ENCODE data around the gene SLC18A3.

Gene SLC18A3

DNA sequence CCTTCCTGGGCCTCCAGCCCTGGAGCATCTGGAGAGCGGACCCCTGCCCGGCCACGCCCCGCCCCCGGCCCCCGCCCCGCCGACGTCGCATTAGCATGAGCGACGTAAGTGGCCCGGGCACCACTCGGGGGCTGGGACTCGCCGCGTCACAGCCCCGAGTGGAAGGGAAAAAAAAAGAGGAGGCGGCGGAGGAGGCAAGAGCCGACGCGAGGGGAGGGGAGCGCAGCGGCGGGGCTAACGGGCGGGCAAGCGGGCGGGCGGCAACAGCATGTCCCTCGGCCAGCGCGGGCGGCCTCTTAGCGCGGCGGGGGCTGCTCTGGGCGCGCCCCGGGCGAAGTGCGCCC is at the start of gene SLC18A3:
TSS of gene SLC18A3 (plus strand) at position 197 of the 344 bp plus-strand sequence. CDS start 431 bp downstream, outside the sequence.
- no peak for DNase-seq (ENCODE audit: low read depth in 2 of 2)

DNA sequence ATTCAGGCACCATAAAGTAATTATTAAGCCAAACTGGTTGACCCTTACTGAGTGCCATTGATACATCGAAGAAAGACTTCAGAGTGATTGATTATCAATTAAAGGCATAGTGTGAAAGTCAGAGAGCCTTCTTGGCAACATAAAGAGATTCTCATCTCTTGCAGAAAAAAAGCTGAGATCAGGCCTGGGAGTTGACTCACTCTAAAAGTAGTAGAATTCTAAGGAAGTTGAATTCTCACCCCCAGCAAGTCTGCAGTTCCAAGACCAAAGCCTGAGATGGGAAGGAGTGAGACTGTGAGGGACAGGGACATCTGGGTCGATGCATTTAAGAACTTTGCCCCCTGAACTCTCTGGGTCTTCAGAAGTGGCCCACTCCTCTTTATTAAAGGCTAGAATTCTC is 49.6 kb upstream of the SLC18A3 start:
- DNase-seq (ENCODE audit: low read depth in 2 of 2) = no peak

DNA sequence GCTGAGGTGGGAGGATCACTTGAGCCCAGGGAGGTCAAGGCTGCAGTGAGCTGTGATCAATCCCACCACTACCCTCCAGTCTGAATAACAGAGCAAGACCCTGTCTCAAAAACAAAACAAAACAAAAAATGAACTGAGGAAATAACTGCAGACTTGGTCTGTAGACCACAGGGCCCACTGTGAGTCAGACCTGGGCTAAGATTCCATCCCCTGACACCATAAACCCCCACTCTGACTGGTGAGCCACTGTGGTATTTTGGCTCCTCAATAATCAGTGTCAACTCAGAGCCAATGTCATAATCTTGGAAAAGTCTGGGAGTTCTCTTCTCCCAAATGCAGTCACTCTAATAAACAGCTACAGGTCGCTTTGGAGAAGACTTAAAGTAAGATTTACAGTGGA is 47.2 kb upstream of the SLC18A3 start:
- no peak for DNase-seq (ENCODE audit: low read depth in 2 of 2)

DNA sequence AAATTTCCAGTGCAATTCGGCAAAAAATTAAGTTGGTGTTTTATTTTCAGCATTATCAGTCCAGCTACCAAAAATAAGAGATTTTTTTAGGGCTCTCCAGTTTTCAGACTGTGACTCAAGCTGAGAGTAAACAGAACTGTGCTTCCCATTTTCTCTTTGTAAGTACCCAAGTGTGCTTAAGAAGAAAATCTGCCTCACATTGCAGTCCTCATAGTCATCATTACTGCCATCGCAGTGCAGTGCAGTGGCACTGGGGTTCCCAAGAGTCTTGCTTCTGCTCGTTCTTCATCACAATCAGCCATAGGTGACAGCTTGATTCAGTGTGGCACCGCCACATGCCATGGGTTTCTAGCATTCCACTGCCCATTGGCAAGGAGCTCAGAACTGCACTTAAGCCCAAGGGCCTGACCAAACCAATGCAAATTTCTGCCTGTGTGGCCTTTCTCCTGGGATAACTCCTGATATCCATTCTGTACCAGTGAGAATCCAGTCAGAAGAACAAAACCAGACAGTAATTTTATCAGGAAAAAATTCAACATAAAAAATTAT is 45.6 kb upstream of the SLC18A3 start:
- no peak for DNase-seq (ENCODE audit: low read depth in 2 of 2)

DNA sequence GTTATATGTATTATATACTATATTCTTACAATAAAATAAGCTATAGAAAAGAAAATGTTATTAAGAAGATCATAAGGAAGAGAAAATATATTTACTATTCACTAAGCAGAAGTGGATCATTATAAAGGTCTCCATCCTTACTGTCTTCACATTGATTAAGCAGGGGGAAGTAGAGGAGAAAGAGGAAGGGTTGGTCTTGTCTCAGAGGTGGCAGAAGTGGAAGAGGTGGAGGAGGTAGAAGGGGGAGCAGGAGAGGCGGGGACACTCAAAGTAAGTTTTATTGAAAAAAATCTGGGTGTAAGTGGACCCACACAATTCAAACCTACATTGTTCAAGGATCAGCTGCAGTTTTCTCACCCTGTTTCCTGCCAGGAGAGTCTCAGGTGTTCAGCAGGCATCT is 42.3 kb upstream of the SLC18A3 start:
- no peak for DNase-seq (ENCODE audit: low read depth in 2 of 2)

DNA sequence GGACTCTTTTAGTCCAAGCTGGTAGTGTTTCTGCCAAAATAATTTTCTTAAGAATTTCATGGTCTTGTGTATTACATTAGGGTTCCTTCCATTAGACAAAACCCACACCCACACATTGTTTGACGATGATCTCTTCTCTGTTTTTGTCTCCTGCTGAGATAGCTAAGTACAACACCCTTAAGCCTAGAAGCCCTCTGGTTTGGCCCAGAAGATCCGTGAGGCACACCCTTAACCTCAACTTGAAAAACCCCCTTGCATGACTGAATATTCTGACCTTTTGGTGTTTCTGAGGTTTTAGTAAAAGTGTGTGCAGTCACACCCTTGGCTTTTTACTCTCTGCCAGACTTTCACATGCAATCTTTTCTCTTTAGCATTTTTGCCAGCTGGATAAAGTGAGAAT is 41.9 kb upstream of the SLC18A3 start:
- no peak for DNase-seq (ENCODE audit: low read depth in 2 of 2)

DNA sequence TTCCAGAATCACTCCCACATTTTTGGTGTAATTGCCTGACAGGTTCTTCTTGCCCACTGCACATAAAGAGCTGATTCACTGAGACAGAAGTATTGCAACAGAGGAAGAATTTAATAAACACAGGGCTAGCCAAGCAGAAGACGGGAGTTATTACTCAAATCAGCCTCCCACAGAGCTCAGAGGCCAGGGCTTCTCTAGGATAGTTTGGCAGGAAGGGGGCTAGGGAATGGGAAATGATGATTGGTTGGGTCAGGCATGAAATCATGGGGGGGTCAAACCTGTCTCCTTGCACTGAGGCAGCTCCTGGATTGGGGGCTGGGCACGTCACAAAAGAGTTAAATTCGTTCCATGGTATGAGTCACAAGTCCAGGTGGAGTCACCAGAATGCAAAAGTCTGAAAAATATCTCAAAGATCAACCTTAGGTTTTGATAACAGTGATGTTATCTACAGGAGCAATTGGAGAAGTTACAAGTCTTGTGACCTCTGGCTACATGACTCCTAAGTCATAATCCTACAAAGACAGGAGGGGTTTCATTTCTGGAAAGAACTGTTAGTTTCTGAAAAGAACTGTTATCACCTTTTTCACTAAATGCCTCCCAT is 41.0 kb upstream of the SLC18A3 start:
- DNase-seq (ENCODE audit: low read depth in 2 of 2) = no peak

DNA sequence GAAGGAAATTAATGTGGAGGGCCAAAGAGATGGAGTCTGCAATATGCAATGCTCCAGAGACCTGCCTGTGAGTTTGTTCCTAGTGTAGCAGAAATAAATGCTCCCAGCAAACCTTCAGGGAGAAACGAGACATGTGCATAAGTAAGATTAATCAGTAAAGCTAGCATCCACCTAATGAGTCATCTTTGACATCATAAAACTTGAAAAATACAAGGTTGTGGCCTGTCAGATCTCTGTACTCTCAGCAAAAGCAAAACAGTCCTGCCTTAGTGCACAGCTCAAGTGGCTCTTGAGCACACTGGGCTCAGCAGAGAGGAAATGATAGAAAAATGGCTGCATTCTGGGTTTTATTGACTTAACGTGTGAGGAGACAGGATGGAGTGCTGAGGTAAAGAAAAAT is 38.7 kb upstream of the SLC18A3 start:
- no peak for DNase-seq (ENCODE audit: low read depth in 2 of 2)

DNA sequence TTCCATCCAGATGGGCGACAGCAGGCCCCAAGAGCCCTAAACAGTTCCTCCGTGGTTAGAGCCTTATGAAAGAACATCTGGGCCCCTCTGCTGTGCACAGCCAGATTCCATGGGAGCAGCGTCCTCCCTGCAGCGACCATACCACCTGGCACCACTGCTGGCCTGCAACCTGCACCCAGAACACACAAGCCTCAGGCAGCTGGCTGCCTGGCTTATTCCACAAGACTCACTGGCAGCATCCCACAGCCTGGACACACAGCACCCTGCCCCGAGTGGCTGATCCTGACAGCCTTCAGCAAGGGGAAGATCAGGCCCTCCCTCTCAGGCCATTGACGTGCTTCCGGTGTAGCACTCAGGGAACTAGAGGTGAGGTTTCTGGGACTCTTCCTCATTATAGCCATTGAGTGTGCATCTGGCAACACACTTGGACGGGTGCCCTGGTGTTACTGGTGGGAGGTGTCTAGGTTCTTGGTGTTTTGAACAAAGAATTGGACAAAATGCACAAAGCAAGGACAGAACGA is 37.5 kb upstream of the SLC18A3 start:
- DNase-seq (ENCODE audit: low read depth in 2 of 2) = no peak

DNA sequence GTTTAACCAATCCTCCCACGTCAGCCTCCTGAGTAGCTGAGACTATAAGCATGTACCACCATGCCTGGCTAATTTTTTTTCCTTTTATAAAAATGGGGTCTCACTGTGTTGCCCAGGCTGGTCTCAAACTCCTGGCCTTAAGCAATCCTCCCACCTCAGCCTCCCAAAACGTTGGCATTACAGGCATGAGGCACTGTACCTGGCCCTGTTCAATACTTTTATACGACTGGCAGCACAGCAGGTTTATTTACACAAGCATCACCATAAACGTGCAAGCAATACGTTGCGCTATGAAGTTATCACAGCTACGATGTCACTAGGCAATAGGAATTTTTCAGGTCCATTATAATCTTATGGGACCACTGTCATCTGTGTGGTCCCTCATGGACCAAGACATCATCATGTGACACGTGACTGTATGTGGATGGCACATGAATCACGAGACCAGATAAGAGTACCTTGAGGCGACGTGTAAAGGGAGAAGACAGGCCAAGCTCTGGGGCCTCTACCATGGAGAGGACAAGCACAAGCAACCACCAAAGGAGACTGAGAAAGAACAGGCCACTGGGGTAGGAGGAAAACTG is 34.5 kb upstream of the SLC18A3 start:
- no peak for DNase-seq (ENCODE audit: low read depth in 2 of 2)

DNA sequence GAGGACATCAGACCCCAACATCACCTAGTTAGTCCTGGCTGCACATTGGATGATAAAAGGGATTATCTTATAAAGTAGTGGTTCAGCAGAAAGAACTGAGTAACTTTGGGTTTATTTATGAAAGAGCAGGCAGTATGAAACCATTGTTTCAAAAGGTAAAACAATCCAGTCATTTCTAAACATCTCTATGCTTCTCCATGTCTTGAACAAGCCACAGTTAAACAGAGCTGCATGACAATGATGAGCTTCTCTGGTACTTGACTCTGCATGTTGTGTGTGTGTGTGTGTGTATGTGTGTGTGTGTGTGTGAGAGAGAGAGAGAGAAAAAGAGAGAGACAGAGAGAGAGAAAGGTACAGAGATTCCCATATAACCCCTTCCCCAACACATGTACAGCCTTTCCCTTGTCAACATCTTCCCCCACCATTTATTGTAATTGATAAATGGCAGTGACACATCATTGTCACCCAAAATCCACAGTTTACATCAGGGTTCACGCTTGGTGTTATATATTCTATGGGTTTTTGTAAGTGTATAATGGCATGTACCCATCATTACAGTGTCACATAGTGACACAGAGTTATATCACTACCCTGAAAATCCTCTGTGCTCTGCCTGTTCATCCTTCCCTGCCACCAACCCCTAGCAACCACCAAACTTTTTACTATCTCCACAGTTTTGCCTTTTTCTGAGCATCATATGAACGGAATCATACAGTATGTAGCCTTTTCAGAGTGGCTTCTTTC is 32.8 kb upstream of the SLC18A3 start:
- DNase-seq (ENCODE audit: low read depth in 2 of 2) = no peak

DNA sequence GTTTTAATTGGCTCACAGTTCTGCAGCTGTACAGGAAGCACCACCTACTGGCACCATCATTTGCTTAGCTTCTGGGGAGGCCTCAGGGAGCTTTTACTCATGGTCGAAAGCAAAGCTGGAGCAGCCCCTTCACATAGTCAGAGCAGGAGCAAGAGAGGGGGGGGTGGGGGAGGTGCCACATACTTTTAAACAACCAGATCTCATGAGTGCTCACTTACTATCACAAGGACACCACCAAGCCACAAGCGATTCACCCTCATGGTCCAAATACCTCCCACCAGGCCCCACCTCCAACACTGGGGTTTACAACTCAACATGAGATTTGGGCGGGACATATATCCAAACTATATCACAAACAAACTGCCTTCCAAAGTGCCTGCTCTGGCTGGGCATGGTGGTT is 31.7 kb upstream of the SLC18A3 start:
- no peak for DNase-seq (ENCODE audit: low read depth in 2 of 2)

DNA sequence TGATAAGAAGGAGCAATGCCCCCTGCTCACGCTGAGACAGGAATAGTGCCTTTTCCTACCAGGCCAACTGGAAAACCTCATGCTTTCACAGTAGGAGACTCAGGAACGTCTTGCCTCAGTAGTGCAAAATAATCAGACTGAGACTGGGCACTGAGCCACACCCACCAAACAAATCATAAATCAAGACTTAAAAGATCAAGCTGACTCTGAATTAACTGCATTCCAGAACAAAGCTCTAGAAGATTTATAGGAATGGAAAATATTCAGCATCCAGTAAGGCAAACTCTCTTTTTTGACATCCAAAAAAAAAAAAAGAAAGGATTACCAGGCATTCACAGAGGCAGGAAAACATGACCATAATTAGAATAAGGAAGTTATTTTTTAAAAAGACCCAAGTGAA is 30.5 kb upstream of the SLC18A3 start:
- no peak for DNase-seq (ENCODE audit: low read depth in 2 of 2)

DNA sequence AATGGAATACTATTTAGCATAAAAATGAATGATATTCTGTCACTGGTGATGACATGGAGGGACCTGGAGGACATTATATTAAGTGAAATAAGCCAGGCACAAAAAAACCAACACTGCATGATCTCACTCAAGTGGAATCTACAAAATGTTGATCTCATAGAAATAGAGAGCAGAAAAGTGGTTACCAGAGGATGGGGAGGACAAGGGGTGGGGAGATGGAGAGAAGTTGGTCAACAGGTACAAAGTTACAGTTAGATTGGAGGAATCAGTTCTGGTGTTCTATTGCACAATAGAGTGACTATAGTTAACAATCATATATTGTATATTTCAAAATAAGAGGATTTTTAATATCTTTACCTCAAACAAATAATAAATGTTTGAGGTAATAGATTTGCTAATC is 24.7 kb upstream of the SLC18A3 start:
- DNase-seq (ENCODE audit: low read depth in 2 of 2) = no peak

DNA sequence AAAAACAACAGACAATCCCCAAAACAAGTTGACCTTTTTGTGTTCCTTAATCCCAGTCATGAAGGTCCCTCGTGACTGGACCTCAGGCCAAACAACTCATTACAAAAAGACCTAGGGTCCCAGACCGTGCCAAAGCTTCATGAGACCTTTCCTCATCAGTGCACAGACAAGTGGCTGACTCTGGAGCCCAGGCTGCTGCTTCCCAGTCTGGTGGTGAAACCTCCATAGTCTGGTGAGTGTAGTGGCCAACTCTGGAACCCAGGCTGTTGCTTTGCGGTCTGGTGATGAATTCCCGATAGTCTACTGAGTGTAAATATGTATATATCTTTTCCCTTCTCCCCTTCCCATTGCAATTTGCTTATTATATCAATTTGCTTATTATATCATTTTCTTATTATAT is 22.1 kb upstream of the SLC18A3 start:
- DNase-seq (ENCODE audit: low read depth in 2 of 2) = no peak

DNA sequence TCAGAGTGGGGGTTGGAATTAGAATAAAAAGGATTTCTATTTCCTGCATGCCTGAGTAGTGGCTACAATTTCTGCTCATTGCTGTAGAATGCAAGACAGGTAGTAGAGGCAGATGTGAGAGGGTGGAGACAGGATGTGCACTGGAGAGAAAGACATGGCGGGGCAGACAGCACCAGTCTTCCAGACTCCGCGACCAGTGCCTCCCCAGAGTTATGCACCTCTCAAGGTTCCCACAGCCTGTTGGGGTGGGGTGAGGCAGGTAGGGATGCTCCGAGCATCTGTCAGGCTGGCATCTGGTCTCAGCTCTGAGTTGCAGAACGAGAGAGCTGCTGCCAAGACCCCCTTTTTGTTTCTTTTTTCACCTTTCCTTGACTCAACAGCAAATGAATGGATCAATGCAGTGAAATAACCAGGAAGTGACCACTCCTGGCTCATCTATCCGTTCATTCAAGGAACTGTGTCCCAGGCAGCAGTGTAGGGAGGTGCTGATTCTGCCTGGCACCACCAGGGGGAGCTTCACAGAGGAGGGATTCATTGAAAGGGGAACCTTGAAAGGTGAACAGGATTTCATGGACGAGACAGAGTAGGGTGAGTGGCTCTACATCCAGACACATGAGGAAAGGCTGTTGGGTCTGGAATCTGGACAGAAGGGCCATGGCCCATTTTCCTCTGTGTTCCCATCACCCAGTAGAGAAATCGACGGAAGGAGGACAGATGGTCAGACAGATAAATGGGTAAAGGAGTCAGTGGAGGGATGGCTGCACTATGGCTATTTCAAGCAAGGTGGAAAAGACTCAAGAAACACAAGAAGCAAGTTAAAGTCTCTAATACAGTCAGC is 17.2 kb upstream of the SLC18A3 start:
- peak; percentile 28 to 36 for DNase-seq (ENCODE audit: low read depth in 2 of 2)

DNA sequence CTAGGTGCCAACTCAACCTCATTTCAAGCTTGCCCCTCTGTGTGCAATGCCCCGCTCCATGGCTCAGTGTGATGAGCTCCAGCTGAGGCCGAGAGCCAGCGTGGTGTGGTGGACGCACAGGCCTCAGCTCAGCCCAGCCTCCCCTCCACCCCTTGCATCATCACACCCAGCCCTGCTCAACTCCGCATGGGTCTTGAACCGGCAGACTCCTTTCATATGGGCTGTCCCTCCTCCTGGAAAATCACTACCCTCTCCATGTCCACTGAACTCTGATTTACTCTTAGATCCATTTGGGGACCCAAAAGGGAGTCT is 16.6 kb upstream of the SLC18A3 start:
- DNase-seq (ENCODE audit: low read depth in 2 of 2) = no peak

DNA sequence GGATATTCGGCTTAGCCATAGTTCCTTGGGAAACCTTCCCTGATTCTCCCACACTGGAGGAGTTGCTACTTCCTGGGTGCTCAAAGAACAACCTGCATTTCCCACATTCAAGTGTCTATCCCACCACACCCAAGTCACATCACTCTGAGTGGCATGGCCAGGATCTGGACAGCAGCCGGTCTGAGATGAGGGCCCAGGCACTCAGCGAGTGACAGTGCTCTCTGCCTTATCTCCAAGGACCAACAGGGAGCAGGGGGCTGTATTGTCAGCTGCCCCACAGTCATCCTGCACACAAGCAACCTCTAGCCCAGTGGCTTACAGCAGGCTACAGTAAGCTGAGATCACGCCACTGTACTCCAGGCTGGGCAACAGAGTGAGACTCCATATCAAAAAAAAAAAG is 16.1 kb upstream of the SLC18A3 start:
- no peak for DNase-seq (ENCODE audit: low read depth in 2 of 2)

DNA sequence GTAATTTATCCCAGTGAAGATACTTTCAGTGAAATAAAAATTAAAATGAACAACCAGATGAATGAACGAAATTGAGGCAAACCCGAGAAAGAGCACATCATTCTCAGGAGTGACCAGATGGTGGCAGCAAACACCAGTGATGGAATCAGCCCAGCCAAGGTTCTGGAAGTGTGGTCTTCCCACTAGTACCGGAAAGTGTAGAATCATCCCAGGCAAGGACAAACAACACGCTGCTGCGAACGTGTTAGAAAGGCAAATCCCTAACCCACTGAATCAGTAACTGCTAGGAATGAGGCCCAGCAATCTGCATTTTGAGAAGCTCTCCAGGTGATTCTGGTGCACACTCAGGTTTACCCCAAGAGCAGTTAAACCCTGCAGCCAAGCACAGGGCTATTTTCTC is 15.5 kb upstream of the SLC18A3 start:
- no peak for DNase-seq (ENCODE audit: low read depth in 2 of 2)

DNA sequence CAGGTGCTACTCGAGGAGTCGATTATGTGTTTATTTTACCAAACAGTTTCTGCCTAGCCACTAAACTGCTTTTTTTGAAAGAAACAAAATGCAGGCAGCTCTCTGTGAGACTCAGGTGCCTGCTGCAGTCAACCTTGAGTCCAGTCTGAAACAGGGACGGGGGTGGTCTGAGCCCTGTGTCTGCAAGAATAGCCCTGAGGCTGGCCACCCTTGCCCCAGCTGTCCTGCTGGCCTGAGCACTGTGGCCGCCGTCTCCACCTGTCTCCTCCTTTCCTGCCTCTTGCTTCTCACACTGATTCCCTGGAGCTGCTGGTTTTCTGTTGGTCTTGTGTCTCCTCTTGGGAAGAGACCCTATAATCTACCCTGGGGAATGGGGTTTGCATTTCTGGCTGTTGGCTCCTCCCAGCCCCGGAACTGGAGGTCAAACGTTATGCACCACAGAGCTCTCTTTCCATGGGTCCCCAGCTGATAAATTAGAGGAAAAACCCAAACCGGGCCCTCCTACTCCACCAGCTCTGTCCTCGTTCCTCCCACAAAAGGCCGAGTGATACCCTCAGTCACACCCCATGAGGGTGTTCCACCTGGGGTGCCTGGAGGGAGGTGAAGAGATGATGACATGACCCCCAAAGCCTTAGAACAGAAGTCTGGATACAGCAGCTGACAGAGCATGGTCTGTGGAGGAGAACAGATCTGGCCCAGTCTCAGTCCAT is 15.0 kb upstream of the SLC18A3 start:
- no peak for DNase-seq (ENCODE audit: low read depth in 2 of 2)

DNA sequence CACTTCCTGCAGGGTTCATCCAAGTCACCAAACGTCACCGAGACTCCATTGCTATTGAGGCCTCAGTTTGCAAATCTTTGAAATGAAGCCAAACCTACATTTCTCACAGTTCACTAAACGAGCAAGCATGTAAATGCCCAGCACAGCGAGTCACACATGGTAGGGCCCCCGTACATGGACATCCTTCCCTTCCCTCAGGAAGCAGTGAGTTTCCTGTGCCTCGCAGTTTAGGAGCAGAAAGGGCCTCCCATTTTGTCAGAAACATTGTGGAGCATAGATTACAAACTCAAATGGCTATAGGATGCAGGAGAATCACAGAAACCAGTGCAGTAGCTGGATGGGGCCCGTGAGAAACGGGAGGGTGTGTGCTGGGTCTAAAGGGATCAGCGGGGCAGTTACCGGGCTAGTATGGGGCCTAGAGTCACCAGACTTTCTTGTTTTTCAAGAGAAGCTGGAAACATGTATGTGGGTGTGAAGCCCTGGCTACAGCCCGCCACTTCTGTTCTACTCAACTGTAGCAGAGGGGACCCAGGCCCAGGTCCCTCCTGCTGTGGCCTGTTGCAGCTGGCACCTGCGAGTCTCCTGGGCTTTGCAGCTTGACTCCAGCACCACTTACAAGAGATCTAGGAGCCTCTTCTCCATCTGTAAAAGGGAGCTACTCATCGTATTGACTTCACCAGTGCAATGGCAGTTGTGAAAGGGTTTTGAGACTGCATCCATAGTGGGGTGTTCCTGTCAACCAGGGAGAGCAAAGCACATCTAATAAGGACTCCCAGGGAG is 14.2 kb upstream of the SLC18A3 start:
- DNase-seq (ENCODE audit: low read depth in 2 of 2) = no peak

All from stimulated activated CD8-positive, alpha-beta memory T cell treated with anti-CD3 and anti-CD28 coated beads, Interleukin-7, amount 100 ng/mL, for 4 hours (primary cell).